ENCODE data around the gene METTL26.

Gene METTL26

GRCh38 chr16:657487-657886, 21.4 kb upstream of the METTL26 start:
- Histone ChIP-seq H3K9ac (no peak overlapping the region), H4K20me1 (peaks cover 0 to 77% (median 0%) of the 10 kb centered on the region in 11 experiments; a peak in 5 of 22 replicates), H3K27me3 (no peaks in the 10 kb centered on the region), H3K27ac (no peak overlapping the region), H3K4me3 (no peak overlapping the region), H3K9me3 (replicated peaks in 1 of 11) (no peaks in the 10 kb centered on the region), H3K36me3 (peaks cover 0 to 83% (median 60%) of the 10 kb centered on the region in 11 experiments; a peak in 20 of 22 replicates), H3K4me1 (peaks cover 14 to 20% (median 18%) of the 10 kb centered on the region in 10 experiments), H3K4me2 (no peak overlapping the region)
- TF ChIP-seq Cebpa-rat (IDR thresholded peaks at IDR 0.05) = no peak

- H4K20me1 ChIP-seq = peaks cover 0 to 66% (median 0%) of the 10 kb centered on the region in 11 experiments; a peak in 3 of 22 replicates
- peaks cover 10 to 18% (median 11%) of the 10 kb centered on the region in 10 experiments for H3K4me1 ChIP-seq
- no peaks in the 10 kb centered on the region for H3K9me3 ChIP-seq (replicated peaks in 1 of 11)
- no peak overlapping the region for H3K4me3 ChIP-seq
- 0 out of 22 replicates have a peak overlapping the region, but pooled peaks of 1 of the 11 experiments have one; percentile 22 for H3K9ac ChIP-seq
- no peak overlapping the region for H3K27ac ChIP-seq
- H3K36me3 ChIP-seq = peaks cover 0 to 85% (median 68%) of the 10 kb centered on the region in 11 experiments; a peak in 20 of 22 replicates
- no peak overlapping the region for H3K4me2 ChIP-seq
- no peak for TF ChIP-seq Cebpa-rat (IDR thresholded peaks at IDR 0.05)
- no peaks in the 10 kb centered on the region for H3K27me3 ChIP-seq
Measured at GRCh38 chr16:654034-654433, 17.9 kb upstream of the METTL26 start.

GRCh38 chr16:652454-653305, 16.6 kb upstream of the METTL26 start:
- peak overlapping the region in 1 of 11 experiments; percentile 41; a peak in 3 of 22 replicates for H3K9ac ChIP-seq
- H3K4me1 ChIP-seq = peaks cover 20 to 30% (median 25%) of the 10 kb centered on the region in 10 experiments
- H3K9me3 ChIP-seq (replicated peaks in 1 of 11) = no peaks in the 10 kb centered on the region

GRCh38 chr16:651844-652243, 15.7 kb upstream of the METTL26 start:
- no peak for TF ChIP-seq Cebpa-rat (IDR thresholded peaks at IDR 0.05)
- Histone ChIP-seq H3K9me3 (replicated peaks in 1 of 11) (no peaks in the 10 kb centered on the region), H3K36me3 (peaks cover 0 to 70% (median 51%) of the 10 kb centered on the region in 11 experiments; a peak in 19 of 22 replicates)

More at GRCh38 chr16:652454-653305, 16.6 kb upstream of the METTL26 start:
- H3K27me3 ChIP-seq = no peaks in the 10 kb centered on the region
- peaks cover 0 to 59% (median 3%) of the 10 kb centered on the region in 11 experiments; a peak in 12 of 22 replicates for H4K20me1 ChIP-seq
- no peak overlapping the region for H3K4me2 ChIP-seq
- H3K36me3 ChIP-seq = peaks cover 0 to 72% (median 55%) of the 10 kb centered on the region in 11 experiments; a peak in 20 of 22 replicates
- no peak for TF ChIP-seq Cebpa-rat (IDR thresholded peaks at IDR 0.05)
- no peak overlapping the region for H3K4me3 ChIP-seq
- H3K27ac ChIP-seq = no peak overlapping the region

GRCh38 chr16:649631-650030, 13.5 kb upstream of the METTL26 start:
- Histone ChIP-seq H3K4me2 (peak overlapping the region; percentile 86 to 99 (median 95)), H3K9me3 (replicated peaks in 1 of 11) (no peaks in the 10 kb centered on the region), H3K36me3 (peaks cover 0 to 67% (median 40%) of the 10 kb centered on the region in 11 experiments; a peak in 19 of 22 replicates), H3K9ac (peak overlapping the region; percentile 86 to 95 (median 91)), H3K27me3 (no peaks in the 10 kb centered on the region), H3K4me3 (peak overlapping the region; percentile 57 to 95 (median 84)), H4K20me1 (peaks cover 14 to 63% (median 30%) of the 10 kb centered on the region in 11 experiments; a peak in 19 of 22 replicates), H3K27ac (peak overlapping the region; percentile 79 to 91 (median 86)), H3K4me1 (peaks cover 46 to 61% (median 51%) of the 10 kb centered on the region in 10 experiments)
- TF ChIP-seq Cebpa-rat (IDR thresholded peaks at IDR 0.05) = no peak

More at GRCh38 chr16:651844-652243, 15.7 kb upstream of the METTL26 start:
- Histone ChIP-seq H3K27me3 (no peaks in the 10 kb centered on the region), H3K4me2 (no peak overlapping the region), H3K4me1 (peaks cover 28 to 39% (median 33%) of the 10 kb centered on the region in 10 experiments), H3K27ac (no peak overlapping the region), H3K9ac (peak overlapping the region in 2 of 11 experiments; percentile 9 to 24; a peak in 2 of 22 replicates), H3K4me3 (no peak overlapping the region), H4K20me1 (peaks cover 0 to 59% (median 11%) of the 10 kb centered on the region in 11 experiments; a peak in 16 of 22 replicates)

GRCh38 chr16:648781-649589, 12.9 kb upstream of the METTL26 start, which contains the start of gene WDR90:
WDR90 (plus strand) TSS chr16:649365; CDS start chr16:649417, 52 bp downstream.
- no peak for TF ChIP-seq Cebpa-rat (IDR thresholded peaks at IDR 0.05)
- H3K4me1 ChIP-seq = peaks cover 46 to 67% (median 56%) of the 10 kb centered on the region in 10 experiments
- H3K27me3 ChIP-seq = no peaks in the 10 kb centered on the region
- no peaks in the 10 kb centered on the region for H3K9me3 ChIP-seq (replicated peaks in 1 of 11)
- H3K9ac ChIP-seq = peak within 1 kb of the TSS; percentile 86 to 95 (median 91)
- peak within 1 kb of the TSS; percentile 57 to 95 (median 84) for H3K4me3 ChIP-seq
- peak within 1 kb of the TSS; percentile 79 to 91 (median 86) for H3K27ac ChIP-seq
- H3K36me3 ChIP-seq = peaks cover 0 to 68% (median 41%) of the 10 kb centered on the region in 11 experiments; a peak in 19 of 22 replicates
- peak within 1 kb of the TSS; percentile 86 to 99 (median 95) for H3K4me2 ChIP-seq
- peaks cover 14 to 69% (median 37%) of the 10 kb centered on the region in 11 experiments; a peak in 19 of 22 replicates for H4K20me1 ChIP-seq

GRCh38 chr16:648071-648780, 12.1 kb upstream of the METTL26 start:
- Histone ChIP-seq H3K4me1 (peaks cover 52 to 75% (median 64%) of the 10 kb centered on the region in 10 experiments), H3K9ac (peak overlapping the region; percentile 86 to 95 (median 91)), H4K20me1 (peaks cover 20 to 70% (median 44%) of the 10 kb centered on the region in 11 experiments; a peak in 19 of 22 replicates), H3K27ac (peak overlapping the region; percentile 79 to 91 (median 86)), H3K9me3 (replicated peaks in 1 of 11) (no peaks in the 10 kb centered on the region), H3K27me3 (no peaks in the 10 kb centered on the region), H3K4me2 (peak overlapping the region; percentile 86 to 99 (median 95)), H3K36me3 (peaks cover 0 to 63% (median 33%) of the 10 kb centered on the region in 11 experiments; a peak in 18 of 22 replicates), H3K4me3 (peak overlapping the region; percentile 57 to 95 (median 84))
- TF ChIP-seq Cebpa-rat (IDR thresholded peaks at IDR 0.05) = no peak

Measured in BLaER1 treated with 17β-estradiol and CSF1 and Interleukin-3, amounts not matched to agents 10 nM and 100 nM (cell line).